Stimulated activated CD4-positive, alpha-beta T cell treated with anti-CD3 and anti-CD28 coated beads, TNF-alpha, amount 100 ng/mL, for 4 hours (primary cell): ENCODE results near the gene NME7.
"Not testable (repeated sequence)": the region's sequence is repeated elsewhere in the genome, so short reads cannot be mapped to it uniquely, and the experiment has no call there.

Experiments used
- DNase-seq, 3 experiments: peaks; one replicate each; pipeline ENCODE4 v3.0.0-alpha.2; 2020; ENCODE audit warnings: low read depth in 3 of 3

NME7 gene, protein sequence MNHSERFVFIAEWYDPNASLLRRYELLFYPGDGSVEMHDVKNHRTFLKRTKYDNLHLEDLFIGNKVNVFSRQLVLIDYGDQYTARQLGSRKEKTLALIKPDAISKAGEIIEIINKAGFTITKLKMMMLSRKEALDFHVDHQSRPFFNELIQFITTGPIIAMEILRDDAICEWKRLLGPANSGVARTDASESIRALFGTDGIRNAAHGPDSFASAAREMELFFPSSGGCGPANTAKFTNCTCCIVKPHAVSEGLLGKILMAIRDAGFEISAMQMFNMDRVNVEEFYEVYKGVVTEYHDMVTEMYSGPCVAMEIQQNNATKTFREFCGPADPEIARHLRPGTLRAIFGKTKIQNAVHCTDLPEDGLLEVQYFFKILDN

DNA sequence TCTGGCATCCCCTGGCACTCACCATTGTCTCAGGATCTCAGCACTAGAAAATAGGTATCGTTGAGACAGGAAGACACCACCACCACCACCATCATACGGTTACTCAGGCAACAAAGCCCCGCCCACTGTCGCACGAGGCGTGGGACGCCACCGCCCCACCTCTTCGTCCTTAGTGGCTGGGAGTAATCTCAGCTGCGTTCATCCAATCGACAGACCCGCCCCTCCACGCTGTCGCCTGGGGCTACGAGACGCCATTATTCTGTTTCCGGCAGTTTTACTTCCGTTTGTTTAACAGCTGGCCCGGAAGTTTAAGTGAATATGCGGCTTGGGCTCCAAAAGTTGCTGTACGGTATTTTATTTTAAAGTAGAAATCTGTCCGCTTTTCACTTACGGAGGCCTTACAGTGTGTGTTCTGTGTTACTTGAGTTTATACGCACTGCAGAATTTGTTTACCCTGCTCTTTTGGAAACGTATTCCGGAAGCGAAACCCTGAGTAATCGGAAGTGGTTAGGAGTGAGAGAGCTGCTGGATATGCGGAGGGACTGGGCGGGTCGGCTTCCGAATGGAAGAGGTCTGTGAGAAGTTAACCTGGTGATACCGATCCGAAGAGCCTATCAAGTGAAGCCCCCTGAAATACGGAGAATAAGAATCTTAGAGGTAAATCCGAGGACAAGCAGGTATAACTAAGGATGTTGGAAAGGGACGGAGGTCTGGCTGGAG, at the start of gene NME7, which contains the start of gene BLZF1:
NME7 (minus strand) TSS at position 112 of the 720 bp plus-strand sequence; CDS start at position 25, 87 bp downstream.
BLZF1 (plus strand) TSS at position 510 of the 720 bp plus-strand sequence. CDS start 1,328 bp downstream, outside the sequence.
- peak; percentile 92 to 98 (median 96) for DNase-seq

- DNase-seq = no peak
Observed at GRCh38 chr1:169414952-169415351, 47.4 kb upstream of the NME7 start.

- not testable (repeated sequence) for DNase-seq
Observed at GRCh38 chr1:169408340-169408739, 40.7 kb upstream of the NME7 start.

GRCh38 chr1:169402578-169402977, 35.0 kb upstream of the NME7 start:
- DNase-seq = not testable (repeated sequence)

DNA sequence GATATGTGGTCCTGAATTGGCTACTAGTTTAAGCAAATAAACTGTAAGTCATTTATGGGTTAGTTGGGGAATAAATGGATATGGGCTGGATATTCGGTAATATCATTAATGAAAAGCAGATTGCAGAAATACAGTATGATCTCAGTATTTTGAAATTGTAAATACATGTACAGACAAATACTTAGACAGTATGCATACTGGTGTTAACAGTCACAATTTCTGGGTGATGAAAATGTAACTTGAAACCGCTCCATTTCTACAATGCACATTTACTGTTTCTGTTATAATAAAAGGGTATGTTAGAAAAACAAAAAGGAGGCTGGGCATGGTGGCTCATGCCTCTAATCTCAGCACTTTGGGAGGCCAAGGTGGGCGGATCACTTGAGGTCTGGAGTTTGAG, 28.4 kb upstream of the NME7 start:
- DNase-seq = no peak

DNA sequence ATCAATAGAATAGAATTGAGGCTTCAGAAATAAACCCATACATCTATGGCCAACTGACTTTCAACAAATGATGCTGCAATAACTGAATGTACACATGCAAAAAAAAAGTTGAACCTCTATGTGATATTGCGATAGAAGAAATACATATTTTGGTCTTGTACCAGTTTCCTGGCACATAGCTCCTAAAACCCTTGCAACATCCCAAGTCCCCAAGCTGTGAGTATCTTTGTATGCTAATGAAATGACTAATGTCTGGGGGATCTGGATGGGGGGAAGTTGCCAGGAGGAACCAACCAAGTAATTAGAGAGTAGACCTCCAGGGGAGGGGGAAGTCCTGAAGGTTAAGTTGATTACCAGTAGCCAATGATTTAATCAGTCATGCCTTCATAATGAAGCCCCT, 24.8 kb upstream of the NME7 start:
- no peak for DNase-seq

- DNase-seq = no peak
Observed at GRCh38 chr1:169390303-169390702, 22.7 kb upstream of the NME7 start.

- no peak for DNase-seq
Observed at GRCh38 chr1:169387399-169387798, 19.8 kb upstream of the NME7 start.

DNA sequence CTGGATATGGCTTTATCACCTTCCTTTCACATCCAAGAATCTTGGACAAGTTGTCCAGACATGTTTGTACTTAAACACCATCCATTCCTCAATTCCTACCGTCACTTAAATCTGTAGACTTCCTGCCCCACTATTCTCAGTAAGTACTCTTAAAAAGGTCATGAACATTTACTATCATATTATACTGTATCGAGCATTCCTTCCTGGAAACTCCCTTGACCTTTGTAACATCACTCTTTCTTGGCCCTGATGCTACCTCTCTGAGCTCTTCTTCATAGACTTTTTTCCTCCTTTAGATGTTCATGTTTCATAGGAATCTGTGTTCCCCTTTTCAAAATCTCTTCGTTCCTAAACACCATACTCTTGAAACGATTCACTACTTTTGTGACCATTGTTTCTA, 15.9 kb upstream of the NME7 start:
- DNase-seq = no peak

DNA sequence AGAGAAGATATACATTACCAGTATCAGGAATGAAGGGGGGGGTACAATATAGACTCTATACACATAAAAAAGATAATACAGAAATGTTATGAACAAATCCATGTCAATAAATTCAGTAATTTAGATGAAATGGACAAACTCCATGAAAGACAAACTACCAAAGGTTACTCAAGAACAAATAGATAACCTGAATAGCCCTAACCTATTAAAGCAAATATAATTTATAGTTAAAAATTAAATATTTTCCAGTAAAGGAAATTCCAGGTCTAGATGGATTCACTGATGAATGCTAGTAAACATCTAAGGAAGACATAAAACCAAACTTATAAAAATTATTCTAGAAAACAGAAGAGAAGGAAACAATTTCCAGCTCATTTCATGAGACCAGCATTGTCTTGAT, 13.6 kb upstream of the NME7 start:
- DNase-seq = no peak

- no peak for DNase-seq
Observed at GRCh38 chr1:169371404-169371803, 3.8 kb upstream of the NME7 start.

DNA sequence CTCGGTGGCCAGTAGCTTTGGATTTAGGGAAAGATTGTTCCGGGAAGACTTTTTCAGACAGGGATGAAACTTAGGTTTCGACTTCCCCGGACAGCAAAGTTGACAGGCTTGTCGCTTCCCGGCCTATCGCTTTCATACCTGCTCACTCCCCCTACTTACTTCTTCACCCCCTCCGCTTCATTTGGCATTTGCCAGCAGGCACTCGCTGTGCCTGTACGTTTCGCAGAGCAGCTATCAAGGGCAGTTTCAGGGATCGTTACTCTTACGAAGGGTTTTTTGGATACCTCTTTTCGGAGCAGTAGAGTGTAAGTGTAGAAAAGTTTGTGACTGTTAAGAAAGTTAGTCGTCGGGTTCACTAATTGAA, 791 bp upstream of the NME7 start:
- DNase-seq = peak in 2 of 3 experiments; percentile 5 to 7

GRCh38 chr1:169367096-169367685, 406 bp downstream of the NME7 start:
- no peak for DNase-seq

GRCh38 chr1:169364948-169365347, 2.6 kb downstream of the NME7 start:
- no peak for DNase-seq

- DNase-seq = no peak
Observed at GRCh38 chr1:169363046-169363730, 4.4 kb downstream of the NME7 start.

DNA sequence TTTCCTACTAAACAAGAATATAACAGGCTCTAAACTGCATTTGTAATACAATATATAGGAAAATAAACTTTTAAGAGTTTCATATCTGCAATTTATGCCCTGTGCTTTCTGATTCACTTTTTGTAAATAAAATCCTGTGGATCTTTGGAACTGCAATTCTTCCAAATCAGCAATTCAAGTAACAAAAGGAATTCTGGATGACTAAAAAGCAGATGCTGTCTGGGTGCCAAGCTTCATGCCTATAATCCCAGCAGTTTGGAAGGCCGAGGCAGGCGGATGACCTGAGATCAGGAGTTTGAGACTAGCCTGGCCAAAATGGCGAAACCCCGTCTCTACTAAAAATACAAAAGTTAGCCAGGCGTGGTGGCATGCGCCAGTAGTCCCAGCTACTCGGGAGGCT, 6.3 kb downstream of the NME7 start:
- DNase-seq = no peak

- DNase-seq = no peak
Observed at GRCh38 chr1:169360415-169360814, 7.2 kb downstream of the NME7 start.

- DNase-seq = no peak
Observed at GRCh38 chr1:169348383-169349036, 19.1 kb downstream of the NME7 start.

DNA sequence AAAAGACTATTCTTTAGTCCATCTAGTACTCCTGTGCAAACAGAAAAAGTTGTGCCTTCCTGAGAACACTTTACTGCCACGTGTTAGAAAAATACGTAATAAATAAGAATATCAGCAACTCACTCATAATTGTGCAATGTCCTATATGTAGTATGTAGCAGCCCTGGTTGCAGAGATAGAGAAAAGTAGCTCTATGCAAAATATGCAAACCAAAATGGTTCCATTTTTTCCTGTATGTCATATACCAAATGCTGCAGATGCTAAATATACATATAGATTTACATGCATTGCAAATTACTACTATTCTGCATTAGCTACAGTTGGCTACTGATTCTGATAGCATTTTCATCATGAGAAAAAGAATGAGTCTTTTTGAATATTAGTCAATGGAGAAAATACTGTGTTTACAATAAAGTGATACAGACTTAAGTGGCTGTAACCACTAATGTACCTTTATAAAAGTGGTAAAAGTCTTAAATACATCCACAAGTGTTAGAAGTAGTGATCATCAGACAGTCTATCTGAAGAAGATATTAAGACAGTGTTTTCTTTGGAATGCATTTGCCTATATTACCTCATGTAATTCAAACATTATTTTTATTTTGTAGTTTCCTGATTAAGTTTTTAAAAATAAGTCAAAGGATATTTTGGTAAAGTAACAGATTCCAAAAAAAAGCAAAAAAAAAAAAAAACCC, 19.8 kb downstream of the NME7 start:
- no peak for DNase-seq

- no peak for DNase-seq
Observed at GRCh38 chr1:169346036-169346589, 21.5 kb downstream of the NME7 start.

DNA sequence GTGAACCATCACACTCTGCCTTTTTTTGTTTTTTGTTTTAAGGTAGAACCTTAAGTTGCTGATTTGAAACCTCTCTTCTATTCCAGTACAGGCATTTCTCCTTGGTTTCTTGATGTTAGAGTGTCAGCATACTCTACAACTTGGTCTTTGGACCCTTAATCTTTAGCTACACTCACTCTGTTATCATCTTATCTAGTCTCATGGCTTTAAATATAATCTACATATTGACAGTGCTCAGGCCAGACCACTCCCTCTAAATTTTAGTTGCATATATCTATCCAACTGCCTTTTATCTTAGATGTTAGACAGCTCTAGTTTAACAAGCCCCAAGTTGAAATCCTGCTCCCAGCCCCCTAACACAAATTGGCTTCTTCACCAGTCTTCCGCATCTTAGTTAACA, 22.1 kb downstream of the NME7 start:
- no peak for DNase-seq
